NT2/D1 (cell line): ENCODE data around the gene VSTM2B.

Experiments used
- DNase-seq: peaks from one replicate; pipeline ENCODE4 v3.0.0-alpha.2; 2011; ENCODE audit warnings: low read depth, low spot score
- H3K27me3 ChIP-seq: 2 replicates; pipeline ENCODE4 v1.6.0; 2011; ENCODE audit warnings: mild to moderate bottlenecking; ENCODE audit not compliant: insufficient read length, insufficient read depth
- H3K36me3 ChIP-seq: 2 replicates; pipeline ENCODE4 v1.6.1; 2011; ENCODE audit warnings: mild to moderate bottlenecking, low read length, mixed read lengths; ENCODE audit not compliant: insufficient read depth, insufficient read length
- H3K4me1 ChIP-seq: 2 replicates; pipeline ENCODE4 v1.5.1; 2011; ENCODE audit not compliant: insufficient read depth, insufficient read length
- H3K4me3 ChIP-seq: 2 replicates; pipeline ENCODE4 v1.5.1; 2011; ENCODE audit warnings: low read depth; ENCODE audit not compliant: insufficient read length
- H3K9ac ChIP-seq: 2 replicates; pipeline ENCODE4 v1.6.0; 2011; ENCODE audit warnings: low read depth; ENCODE audit not compliant: insufficient read length
- H3K9me3 ChIP-seq: 2 replicates; pipeline ENCODE4 v1.5.1; 2011; ENCODE audit warnings: mild to moderate bottlenecking, low read length; ENCODE audit not compliant: insufficient read depth
- SUZ12 ChIP-seq: IDR thresholded peaks from 2 replicates; pipeline ENCODE4 v1.6.1; 2011; ENCODE audit not compliant: insufficient read length, insufficient read depth; ENCODE audit errors: extremely low read depth
- YY1 ChIP-seq: IDR thresholded peaks from 2 replicates; pipeline ENCODE4 v1.6.1; 2011; ENCODE audit not compliant: insufficient read length, insufficient read depth
- ZNF274 ChIP-seq: IDR thresholded peaks from 2 replicates; pipeline ENCODE4 v1.6.1; 2011; ENCODE audit warnings: mild to moderate bottlenecking, low read depth, low read length

The VSTM2B gene

DNA sequence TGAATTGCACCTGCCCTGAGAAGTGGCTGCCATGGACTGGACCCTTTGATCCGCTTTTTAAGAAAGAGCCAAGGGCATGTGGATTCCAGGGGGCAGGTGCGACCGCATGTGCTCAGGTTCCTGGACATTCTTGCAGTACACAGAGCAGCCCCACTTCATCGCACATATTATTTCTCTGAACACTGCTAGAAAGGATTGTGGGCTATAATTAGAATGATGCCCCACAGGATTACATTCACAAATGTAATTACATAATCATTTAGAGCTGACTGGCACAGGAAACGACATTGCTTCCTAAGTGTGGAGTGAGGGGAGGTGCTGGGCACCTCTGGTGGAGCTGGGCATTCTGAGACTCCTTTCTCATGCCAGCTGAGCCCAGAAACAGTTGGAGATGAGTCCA is 37.5 kb upstream of the VSTM2B start:
- Histone ChIP-seq H3K9ac (no peak overlapping the region), H3K36me3 (no peaks in the 10 kb centered on the region), H3K27me3 (no peaks in the 10 kb centered on the region), H3K4me3 (no peak overlapping the region), H3K9me3 (no peaks in the 10 kb centered on the region), H3K4me1 (peaks cover 4% of the 10 kb centered on the region)
- TF ChIP-seq ZNF274 (no peak), SUZ12 (no peak), YY1 (no peak)
- no peak for DNase-seq

DNA sequence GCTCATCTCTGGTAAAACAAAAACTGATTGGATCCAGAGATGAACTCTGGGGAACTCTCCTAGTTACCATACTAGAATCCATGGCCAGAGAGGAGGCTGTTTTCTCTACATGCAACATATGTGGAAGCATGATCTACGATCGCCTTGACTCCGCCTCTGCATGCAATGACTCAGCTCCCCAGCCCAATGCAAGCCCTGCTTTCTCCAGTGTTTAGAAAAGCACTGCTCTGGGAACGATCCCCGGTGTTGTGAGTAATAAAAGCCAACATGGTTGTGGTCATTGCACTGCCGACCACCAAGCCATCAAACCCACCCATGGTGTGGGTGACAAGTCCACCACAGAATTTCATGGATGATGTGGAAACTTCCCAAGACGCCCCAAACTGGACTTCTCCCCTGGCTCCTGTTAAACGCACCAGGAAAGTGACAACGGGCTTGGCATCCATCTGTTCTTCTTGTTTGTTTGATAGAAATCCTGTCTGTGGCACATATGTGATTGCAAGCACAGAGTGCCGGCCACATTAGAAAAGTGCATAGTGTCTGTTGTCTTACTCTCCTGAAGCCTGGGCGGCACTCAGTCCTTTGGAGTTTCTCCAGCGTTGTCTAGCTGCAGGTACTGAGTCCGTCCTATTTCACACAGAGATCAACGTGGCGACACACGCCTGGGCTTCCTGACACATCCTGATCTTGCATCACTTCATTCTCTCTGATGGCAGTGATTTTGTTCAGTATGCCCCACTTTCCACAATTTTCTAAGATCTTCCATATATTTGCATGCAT is 36.4 kb upstream of the VSTM2B start:
- Histone ChIP-seq H3K4me3 (no peak overlapping the region), H3K36me3 (no peaks in the 10 kb centered on the region), H3K27me3 (no peaks in the 10 kb centered on the region), H3K9ac (no peak overlapping the region), H3K9me3 (no peaks in the 10 kb centered on the region), H3K4me1 (peaks cover 2% of the 10 kb centered on the region)
- TF ChIP-seq SUZ12, result no peak
- no peak for TF ChIP-seq ZNF274
- no peak for TF ChIP-seq YY1
- no peak for DNase-seq

DNA sequence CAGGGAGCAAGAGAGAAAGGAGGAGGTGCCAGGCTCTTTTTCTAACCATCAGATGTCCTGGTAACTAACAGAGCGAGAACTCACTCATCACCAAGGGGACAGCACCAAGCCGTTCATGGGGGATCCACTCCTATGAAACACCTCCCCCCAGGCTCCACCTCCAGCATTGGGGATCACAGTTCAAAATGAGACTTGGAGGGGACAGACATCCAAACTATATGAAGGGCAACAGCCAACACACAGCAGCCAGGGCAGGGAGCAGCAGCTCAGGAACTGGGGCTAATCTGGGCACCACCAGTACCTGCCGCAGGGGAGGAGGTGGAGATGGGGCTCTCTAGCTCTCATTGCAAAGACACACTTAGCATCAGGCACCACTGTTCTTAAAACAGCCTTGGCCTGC is 34.3 kb upstream of the VSTM2B start:
- Histone ChIP-seq H3K9ac (no peak overlapping the region), H3K9me3 (no peaks in the 10 kb centered on the region), H3K4me1 (peaks cover 4% of the 10 kb centered on the region), H3K36me3 (no peaks in the 10 kb centered on the region), H3K4me3 (no peak overlapping the region), H3K27me3 (no peaks in the 10 kb centered on the region)
- no peak for DNase-seq
- TF ChIP-seq ZNF274 (no peak), SUZ12 (no peak), YY1 (no peak)

DNA sequence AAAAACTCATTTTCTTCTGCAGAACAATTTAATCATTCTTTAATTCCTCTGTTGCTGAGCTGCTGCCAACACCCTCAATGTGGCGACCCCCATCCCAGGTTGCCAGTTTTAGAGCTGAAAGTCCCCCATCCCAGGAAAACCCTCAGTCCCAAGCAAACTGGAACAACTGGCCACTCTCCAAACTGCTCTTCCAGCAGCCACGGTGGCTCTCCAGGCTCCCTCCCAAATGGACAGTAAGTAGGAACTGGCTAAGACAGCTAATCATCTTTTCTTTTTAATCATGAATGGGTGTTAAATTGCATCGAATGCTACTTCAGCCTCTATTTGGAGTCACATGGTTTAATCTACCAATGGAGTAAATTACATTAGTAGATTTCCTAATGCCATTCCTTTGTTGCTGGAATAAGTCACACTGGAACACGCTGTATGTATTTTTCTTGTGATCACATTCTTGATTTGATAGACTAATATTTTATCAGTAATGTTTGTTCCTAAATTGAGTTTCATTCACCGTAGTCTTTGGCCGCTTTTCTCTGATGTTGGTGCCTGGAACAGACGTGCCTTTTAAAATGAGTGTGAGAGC is 33.7 kb upstream of the VSTM2B start:
- Histone ChIP-seq H3K9ac (no peak overlapping the region), H3K9me3 (no peaks in the 10 kb centered on the region), H3K4me3 (no peak overlapping the region), H3K36me3 (no peaks in the 10 kb centered on the region), H3K4me1 (peaks cover 4% of the 10 kb centered on the region), H3K27me3 (no peaks in the 10 kb centered on the region)
- DNase-seq, result no peak
- TF ChIP-seq SUZ12 (no peak), ZNF274 (no peak), YY1 (no peak)

DNA sequence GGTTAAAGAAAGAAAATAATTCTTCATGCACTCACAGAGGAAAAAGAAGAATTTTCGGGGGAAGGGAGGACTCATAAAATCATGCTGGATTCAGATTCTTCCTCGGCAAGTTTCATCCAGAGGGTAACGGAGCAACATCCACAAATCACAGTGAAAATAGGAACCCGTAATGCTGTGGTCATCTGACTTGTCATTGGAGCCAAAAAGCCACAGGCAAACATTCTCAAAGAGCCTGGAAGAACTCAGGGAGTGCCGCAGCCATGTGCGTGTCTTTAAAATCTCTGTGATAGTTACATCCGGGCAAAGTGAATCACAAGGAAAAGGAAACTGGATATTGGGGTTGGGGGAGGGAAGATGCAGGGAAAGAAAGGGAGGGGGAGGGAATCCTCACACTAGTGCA is 33.0 kb upstream of the VSTM2B start:
- peaks cover 4% of the 10 kb centered on the region for H3K4me1 ChIP-seq

DNA sequence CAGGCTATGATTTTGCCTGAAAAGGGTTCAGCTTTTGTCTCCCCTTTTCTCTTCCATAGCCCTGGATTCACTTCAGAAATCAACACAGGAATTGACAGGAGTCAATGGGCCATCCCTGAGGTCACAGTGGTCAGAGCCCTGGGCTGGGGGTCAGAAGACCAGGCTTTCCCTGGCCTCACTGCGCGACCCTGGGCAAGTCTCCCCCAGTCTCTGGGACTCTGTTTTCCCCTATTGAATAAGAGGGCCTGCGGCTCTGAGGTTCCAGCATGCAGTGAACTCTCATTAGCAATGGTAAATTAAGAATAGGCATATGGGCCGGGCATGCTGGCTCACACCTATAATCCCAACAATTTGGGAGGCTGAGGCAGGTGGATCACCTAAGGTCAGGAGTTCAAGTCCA is 30.7 kb upstream of the VSTM2B start:
- no peak for DNase-seq
- no peaks in the 10 kb centered on the region for H3K27me3 ChIP-seq
- H3K4me3 ChIP-seq, result no peak overlapping the region
- peaks cover 4% of the 10 kb centered on the region for H3K4me1 ChIP-seq
- no peak for TF ChIP-seq ZNF274
- TF ChIP-seq SUZ12, result no peak
- TF ChIP-seq YY1, result no peak
- H3K9ac ChIP-seq, result no peak overlapping the region
- no peaks in the 10 kb centered on the region for H3K36me3 ChIP-seq
- no peaks in the 10 kb centered on the region for H3K9me3 ChIP-seq

More for the DNA sequence above, 33.0 kb upstream of the VSTM2B start:
- Histone ChIP-seq H3K36me3 (no peaks in the 10 kb centered on the region), H3K9me3 (no peaks in the 10 kb centered on the region), H3K4me3 (no peak overlapping the region), H3K9ac (no peak overlapping the region), H3K27me3 (no peaks in the 10 kb centered on the region)
- no peak for DNase-seq
- TF ChIP-seq SUZ12 (no peak), YY1 (no peak), ZNF274 (no peak)

DNA sequence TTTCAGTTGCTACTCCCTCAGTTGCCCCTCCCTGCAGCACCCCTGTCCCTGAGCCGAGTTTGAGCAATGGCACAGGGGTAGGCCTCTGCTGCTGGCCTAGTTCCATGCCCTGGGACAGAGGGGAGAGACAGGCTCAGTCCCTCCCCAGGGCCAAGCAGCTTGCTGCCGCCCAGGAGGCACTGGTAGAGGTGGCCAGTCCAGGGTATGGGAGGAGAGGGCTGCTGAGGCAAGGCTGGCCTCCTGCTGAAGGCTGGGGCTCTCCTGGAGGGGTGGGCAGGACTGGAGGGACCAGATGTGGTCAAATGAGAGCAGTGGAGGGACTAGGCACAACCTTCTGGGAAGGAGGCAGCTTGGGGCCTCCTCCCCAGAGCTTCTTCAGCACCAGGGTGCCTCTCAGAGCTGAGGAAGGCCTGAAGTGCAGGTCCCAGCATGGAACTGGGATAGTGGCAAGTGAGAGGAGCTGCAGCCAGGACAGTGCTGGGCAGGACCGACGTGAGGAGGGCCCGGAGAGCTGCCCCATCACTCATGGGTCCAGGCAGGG is 29.8 kb upstream of the VSTM2B start:
- Histone ChIP-seq H3K9me3 (no peaks in the 10 kb centered on the region), H3K27me3 (no peaks in the 10 kb centered on the region), H3K4me3 (no peak overlapping the region), H3K36me3 (no peaks in the 10 kb centered on the region), H3K4me1 (peaks cover 4% of the 10 kb centered on the region), H3K9ac (no peak overlapping the region)
- no peak for DNase-seq
- TF ChIP-seq ZNF274, result no peak
- no peak for TF ChIP-seq YY1
- TF ChIP-seq SUZ12, result no peak
